ENCODE data around the gene RTL1.

The RTL1 gene

GRCh38 chr14:100879782-100880181, 23.7 kb downstream of the RTL1 start:
- no peak for TF ChIP-seq CTCF (conservative IDR thresholded peaks at IDR 0.05; ENCODE audit: low read depth)
- no peak for DNase-seq (ENCODE audit: low spot score)
- ChIA-PET POLR2A (ENCODE audit: low non-redundant PET) (no interaction called here), CTCF (no interaction called here)
- no peak overlapping the region for H3K27ac ChIP-seq

- CTCF ChIA-PET = no interaction called here
- TF ChIP-seq CTCF (conservative IDR thresholded peaks at IDR 0.05; ENCODE audit: low read depth) = no peak
- POLR2A ChIA-PET (ENCODE audit: low non-redundant PET) = no interaction called here
- H3K27ac ChIP-seq = no peak overlapping the region
- no peak for DNase-seq (ENCODE audit: low spot score)
These were observed 24.3 kb downstream of the RTL1 start for GRCh38 chr14:100879194-100879593.

GRCh38 chr14:100878271-100879146, 25.0 kb downstream of the RTL1 start:
- POLR2A ChIA-PET (ENCODE audit: low non-redundant PET) = no interaction called here
- CTCF ChIA-PET = interaction anchor here (0.6 kb wide), 1 partner anchor 20 kb away, joined by 3 read pairs; no protein-coding TSS in a partner anchor
- H3K27ac ChIP-seq = no peak overlapping the region
- TF ChIP-seq CTCF (conservative IDR thresholded peaks at IDR 0.05; ENCODE audit: low read depth) = no peak
- DNase-seq (ENCODE audit: low spot score) = no peak

GRCh38 chr14:100875861-100876590, 27.5 kb downstream of the RTL1 start:
- CTCF ChIA-PET = no interaction called here
- H3K27ac ChIP-seq = no peak overlapping the region
- POLR2A ChIA-PET (ENCODE audit: low non-redundant PET) = no interaction called here
- DNase-seq (ENCODE audit: low spot score) = no peak
- no peak for TF ChIP-seq CTCF (conservative IDR thresholded peaks at IDR 0.05; ENCODE audit: low read depth)

- TF ChIP-seq CTCF (conservative IDR thresholded peaks at IDR 0.05; ENCODE audit: low read depth) = no peak
- no peak for DNase-seq (ENCODE audit: low spot score)
- ChIA-PET CTCF (no interaction called here), POLR2A (ENCODE audit: low non-redundant PET) (no interaction called here)
- H3K27ac ChIP-seq = no peak overlapping the region
These were observed 28.4 kb downstream of the RTL1 start for GRCh38 chr14:100875126-100875525.

- ChIA-PET POLR2A (ENCODE audit: low non-redundant PET) (no interaction called here), CTCF (no interaction called here)
- DNase-seq (ENCODE audit: low spot score) = no peak
- no peak for TF ChIP-seq CTCF (conservative IDR thresholded peaks at IDR 0.05; ENCODE audit: low read depth)
- H3K27ac ChIP-seq = no peak overlapping the region
These were observed 29.0 kb downstream of the RTL1 start for GRCh38 chr14:100874411-100875091.
